ENCODE results near the gene DPT. TPM values are rescaled to one million over a fixed set of nuclear protein-coding genes. Genes with fewer than 3 reads are reported as not detected.

DPT gene
- total RNA-seq, 1 donor = 1.7 TPM

GRCh38 chr1:168720839-168721238, 8.2 kb downstream of the DPT start:
- DNase-seq (ENCODE audit: low read depth) = no peak
- no peak overlapping the region for H3K4me3 ChIP-seq (ENCODE audit: low read depth, low read length)
- TF ChIP-seq CTCF (IDR thresholded peaks at IDR 0.05; ENCODE audit: insufficient read depth, low read depth, low read length) = no peak

- no peak for TF ChIP-seq CTCF (IDR thresholded peaks at IDR 0.05; ENCODE audit: insufficient read depth, low read depth, low read length)
- no peak overlapping the region for H3K4me3 ChIP-seq (ENCODE audit: low read depth, low read length)
- no peak for DNase-seq (ENCODE audit: low read depth)
These were observed 9.5 kb downstream of the DPT start for GRCh38 chr1:168719306-168720111.

GRCh38 chr1:168717906-168718891, 10.8 kb downstream of the DPT start:
- TF ChIP-seq CTCF (IDR thresholded peaks at IDR 0.05; ENCODE audit: insufficient read depth, low read depth, low read length) = no peak
- no peak overlapping the region for H3K4me3 ChIP-seq (ENCODE audit: low read depth, low read length)
- no peak for DNase-seq (ENCODE audit: low read depth)

GRCh38 chr1:168714012-168714411, 15.0 kb downstream of the DPT start:
- no peak for DNase-seq (ENCODE audit: low read depth)
- H3K4me3 ChIP-seq (ENCODE audit: low read depth, low read length) = no peak overlapping the region
- no peak for TF ChIP-seq CTCF (IDR thresholded peaks at IDR 0.05; ENCODE audit: insufficient read depth, low read depth, low read length)

GRCh38 chr1:168709405-168710363, 19.3 kb downstream of the DPT start:
- TF ChIP-seq CTCF (IDR thresholded peaks at IDR 0.05; ENCODE audit: insufficient read depth, low read depth, low read length) = no peak
- DNase-seq (ENCODE audit: low read depth) = peak; percentile 48
- H3K4me3 ChIP-seq (ENCODE audit: low read depth, low read length) = no peak overlapping the region

Data from fibroblast of villous mesenchyme (primary cell).